ENCODE measurements around the gene CTSO. TPM values are rescaled to one million over a fixed set of nuclear protein-coding genes. Genes with fewer than 3 reads are reported as not detected.

Gene CTSO
- total RNA-seq, 1 experiment from 2014 or later: 0.81 TPM

DNA sequence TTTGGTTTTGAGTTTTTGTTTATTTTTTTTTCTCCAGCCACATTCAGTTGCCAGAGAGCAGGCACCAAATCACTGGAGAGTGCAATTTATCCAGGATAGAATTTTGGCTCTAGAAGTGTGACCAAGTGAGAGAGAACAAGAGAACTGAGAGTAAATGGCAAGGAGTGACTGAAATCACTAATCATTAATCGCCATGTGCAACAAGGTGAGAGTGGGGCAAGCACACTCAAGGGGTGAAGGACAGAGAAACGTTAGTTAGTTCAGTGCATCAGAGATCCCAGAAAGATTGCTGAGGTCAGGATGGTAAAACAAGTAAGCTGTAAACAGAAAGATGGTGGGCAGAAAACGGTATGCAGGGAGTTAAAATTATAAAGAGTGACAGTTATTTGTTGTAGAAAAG lies 69.8 kb downstream of the CTSO start:
- Histone ChIP-seq H2BK15ac (ENCODE audit: low read depth, low read length) (no peak overlapping the region), H3K79me1 (ENCODE audit: insufficient read depth, low read depth, low read length, poor library complexity, severe bottlenecking) (no peaks in the 10 kb centered on the region), H4K8ac (replicated peaks; ENCODE audit: insufficient read length, low read depth, low read length) (no peak overlapping the region), H3K27ac (ENCODE audit: insufficient read length, low read depth, low read length) (no peak overlapping the region), H2BK5ac (ENCODE audit: insufficient read length, low read length) (no peak overlapping the region), H3K23me2 (ENCODE audit: insufficient read length, low read depth, low read length, poor library complexity, severe bottlenecking) (no peaks in the 10 kb centered on the region), H3K79me2 (ENCODE audit: insufficient read depth, low read length) (no peaks in the 10 kb centered on the region), H3K27me3 (ENCODE audit: insufficient read depth, low read length) (no peaks in the 10 kb centered on the region), H3K4me1 (ENCODE audit: insufficient read depth, low read length) (no peaks in the 10 kb centered on the region), H3K56ac (ENCODE audit: insufficient read length, low read depth, low read length) (no peak overlapping the region), H3K9me3 (ENCODE audit: control insufficient read depth, low read depth, low read length) (no peaks in the 10 kb centered on the region), H3K4me2 (ENCODE audit: insufficient read depth, insufficient read length, low read length) (no peak overlapping the region), H2BK20ac (ENCODE audit: low read depth, low read length, poor library complexity, severe bottlenecking) (no peak overlapping the region), H4K5ac (ENCODE audit: insufficient read length, low read depth, low read length) (no peak overlapping the region), H3K23ac (ENCODE audit: insufficient read length, low read depth, low read length) (no peak overlapping the region), H3K4ac (ENCODE audit: low read depth, low read length) (no peak overlapping the region), H3T11ph (ENCODE audit: low read length) (no peak overlapping the region), H4K91ac (ENCODE audit: insufficient read length, low read depth, low read length) (no peak overlapping the region), H2BK120ac (ENCODE audit: low read depth, low read length, poor library complexity, severe bottlenecking) (no peak overlapping the region), H3K18ac (ENCODE audit: insufficient read length, low read depth, low read length) (no peak overlapping the region), H3K14ac (ENCODE audit: insufficient read depth, low read length) (no peak overlapping the region), H4K20me1 (ENCODE audit: control insufficient read depth, insufficient read depth, insufficient read length) (no peaks in the 10 kb centered on the region), H2AFZ (ENCODE audit: low read length) (peak overlapping the region; percentile 40), H2BK12ac (ENCODE audit: insufficient read length, low read depth, low read length) (no peak overlapping the region), H2AK5ac (ENCODE audit: insufficient read length, low read length) (no peak overlapping the region), H3K9ac (ENCODE audit: extremely low read depth, insufficient read length, low read length) (no peak overlapping the region)
- DNase-seq: no peak
- Mint-ChIP-seq H3K4me3 (no peak overlapping the region), H3K9me3 (peaks cover 15 to 20% of the 10 kb centered on the region in 2 experiments; a peak in 4 of 5 replicates), H3K27ac (no peak overlapping the region), H3K36me3 (ENCODE audit: insufficient read depth in 1 of 3, low read depth in 3 of 3) (peaks cover 12 to 16% (median 14%) of the 10 kb centered on the region in 3 experiments), H3K27me3 (ENCODE audit: low read depth) (no peaks in the 10 kb centered on the region), H3K4me1 (peaks cover 2 to 4% of the 10 kb centered on the region in 2 experiments; a peak in 2 of 4 replicates)
- no CpG with 5 or more reads among the region's 3 CpGs for WGBS (ENCODE audit: extremely low coverage, insufficient read length, low lambda C conversion rate)
- TF ChIP-seq, protein P1, sequence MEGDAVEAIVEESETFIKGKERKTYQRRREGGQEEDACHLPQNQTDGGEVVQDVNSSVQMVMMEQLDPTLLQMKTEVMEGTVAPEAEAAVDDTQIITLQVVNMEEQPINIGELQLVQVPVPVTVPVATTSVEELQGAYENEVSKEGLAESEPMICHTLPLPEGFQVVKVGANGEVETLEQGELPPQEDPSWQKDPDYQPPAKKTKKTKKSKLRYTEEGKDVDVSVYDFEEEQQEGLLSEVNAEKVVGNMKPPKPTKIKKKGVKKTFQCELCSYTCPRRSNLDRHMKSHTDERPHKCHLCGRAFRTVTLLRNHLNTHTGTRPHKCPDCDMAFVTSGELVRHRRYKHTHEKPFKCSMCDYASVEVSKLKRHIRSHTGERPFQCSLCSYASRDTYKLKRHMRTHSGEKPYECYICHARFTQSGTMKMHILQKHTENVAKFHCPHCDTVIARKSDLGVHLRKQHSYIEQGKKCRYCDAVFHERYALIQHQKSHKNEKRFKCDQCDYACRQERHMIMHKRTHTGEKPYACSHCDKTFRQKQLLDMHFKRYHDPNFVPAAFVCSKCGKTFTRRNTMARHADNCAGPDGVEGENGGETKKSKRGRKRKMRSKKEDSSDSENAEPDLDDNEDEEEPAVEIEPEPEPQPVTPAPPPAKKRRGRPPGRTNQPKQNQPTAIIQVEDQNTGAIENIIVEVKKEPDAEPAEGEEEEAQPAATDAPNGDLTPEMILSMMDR (conservative IDR thresholded peaks at IDR 0.05): no peak

Measured in H9 (cell line).